Stimulated activated CD8-positive, alpha-beta memory T cell treated with anti-CD3 and anti-CD28 coated beads, Interleukin-12 subunit alpha, Interleukin-12 subunit beta, amount 100 ng/mL, for 1 hour (primary cell): Measurements from ENCODE around the gene LDLRAD4.

Experiments used
- DNase-seq: peaks from one replicate; pipeline ENCODE4 v3.0.0-alpha.2; 2020; ENCODE audit warnings: low read depth

Gene LDLRAD4

GRCh38 chr18:13229001-13229671, 10.6 kb downstream of the LDLRAD4 start:
- no peak for DNase-seq

- DNase-seq = no peak
Measured at GRCh38 chr18:13231151-13231550, 12.6 kb downstream of the LDLRAD4 start.

DNA sequence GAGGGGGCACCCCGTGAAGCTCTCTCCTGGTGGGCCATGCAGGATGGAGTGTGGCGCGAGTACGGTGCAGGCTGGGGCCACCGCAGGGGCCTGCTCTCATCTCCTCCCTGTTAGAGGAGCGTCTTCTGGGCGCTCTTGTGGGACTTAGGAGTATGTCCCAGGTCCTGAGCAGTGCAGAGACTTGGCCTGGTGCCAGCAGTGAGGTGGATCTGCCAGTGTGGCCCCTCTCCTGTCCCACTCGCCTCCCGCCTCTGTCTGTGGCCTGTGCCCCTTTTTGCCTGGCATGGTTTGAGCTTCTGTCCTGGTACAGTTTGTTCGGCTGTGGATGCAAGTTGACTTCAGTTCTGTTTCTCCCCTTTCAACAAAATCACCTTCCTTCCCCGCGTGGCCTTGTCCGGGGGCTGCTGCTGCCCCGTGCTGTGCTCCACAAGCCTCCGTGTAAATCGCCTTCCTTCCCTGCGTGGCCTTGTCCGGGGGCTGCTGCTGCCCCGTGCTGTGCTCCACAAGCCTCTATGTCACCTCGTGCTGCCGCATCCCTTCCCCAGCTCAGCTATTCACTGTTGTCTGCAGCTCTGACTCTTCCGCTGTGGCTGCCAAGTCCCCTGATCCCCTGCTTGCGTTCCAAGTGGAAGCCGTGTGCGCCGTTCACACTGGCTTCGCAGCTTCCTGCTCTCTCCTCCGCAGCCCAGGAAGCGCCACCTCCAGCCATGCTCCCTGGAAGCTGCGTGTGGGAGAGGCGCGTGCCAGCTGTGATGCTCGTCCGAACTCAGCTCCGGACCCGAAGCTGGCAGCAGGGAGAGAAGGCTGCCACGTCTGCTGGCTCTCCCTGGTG, 13.7 kb downstream of the LDLRAD4 start:
- no peak for DNase-seq

- no peak for DNase-seq
Measured at GRCh38 chr18:13232971-13233786, 14.6 kb downstream of the LDLRAD4 start.

DNA sequence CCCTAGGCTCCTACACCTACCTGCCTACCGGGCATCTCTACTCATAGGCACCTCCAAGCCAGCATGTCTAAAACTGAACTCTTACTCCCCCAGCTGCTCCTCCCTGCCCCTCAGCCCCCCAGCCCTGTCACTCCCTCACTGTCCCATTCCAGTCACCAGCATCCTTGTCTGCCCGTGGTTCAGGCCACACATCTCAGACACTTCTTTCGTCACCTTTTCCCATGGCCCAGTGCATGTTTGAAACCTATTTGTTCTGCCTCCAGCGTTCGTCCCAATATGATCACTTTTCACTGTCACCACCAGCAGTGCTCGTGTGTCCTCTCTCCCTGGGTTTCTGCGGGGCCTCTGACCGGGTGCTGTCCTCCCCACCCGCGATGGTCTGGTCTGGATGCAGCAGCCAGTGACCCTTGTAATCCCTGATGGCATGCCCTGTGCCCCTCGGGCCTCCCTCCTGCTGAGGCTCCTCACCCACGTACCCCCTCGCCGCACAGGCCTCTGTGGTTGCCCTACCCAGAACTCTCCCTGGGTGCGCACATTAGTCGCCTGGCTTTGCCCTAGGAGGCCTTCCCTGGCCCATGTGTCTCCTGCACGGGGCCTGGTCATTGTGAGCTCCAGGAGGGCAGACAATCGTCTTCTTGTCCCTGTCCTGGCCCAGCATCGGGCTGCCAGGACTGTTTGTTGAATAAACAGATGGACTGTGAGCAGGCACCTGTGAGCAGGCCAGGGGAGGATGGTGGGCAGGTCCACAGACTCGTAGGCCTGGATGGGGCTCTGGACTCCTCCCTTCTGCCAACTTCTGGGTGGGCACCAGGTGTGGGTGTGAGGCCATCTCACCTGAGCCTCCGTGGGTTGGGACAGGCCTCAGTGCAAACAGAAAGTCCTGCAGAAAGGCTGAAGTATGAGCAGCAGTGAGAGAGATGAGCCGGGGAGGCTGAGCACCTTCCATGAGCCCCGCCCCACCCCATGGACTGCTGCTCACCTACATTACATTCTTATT, 15.5 kb downstream of the LDLRAD4 start:
- no peak for DNase-seq

- no peak for DNase-seq
Measured at GRCh38 chr18:13235421-13235831, 16.9 kb downstream of the LDLRAD4 start.

GRCh38 chr18:13235981-13236380, 17.4 kb downstream of the LDLRAD4 start:
- no peak for DNase-seq

DNA sequence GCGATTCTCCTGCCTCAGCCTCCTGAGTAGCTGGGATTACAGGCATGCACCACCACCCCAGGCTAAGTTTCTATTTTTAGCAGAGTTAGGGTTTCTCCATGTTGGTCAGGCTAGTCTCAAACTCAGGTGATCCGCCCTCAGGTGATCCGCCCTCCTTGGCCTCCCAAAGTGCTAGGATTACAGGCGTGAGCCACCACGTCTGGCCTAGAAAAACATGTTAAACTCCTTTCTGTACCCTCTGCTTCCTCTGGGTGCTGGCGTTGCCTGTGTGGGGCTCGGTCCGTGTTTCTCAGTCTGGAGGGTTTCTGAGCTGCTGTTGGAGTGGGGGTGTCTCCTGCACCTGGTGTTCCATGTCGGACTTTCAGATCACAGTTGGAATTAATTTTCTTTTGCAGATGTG, 17.9 kb downstream of the LDLRAD4 start:
- DNase-seq = no peak

GRCh38 chr18:13237073-13237472, 18.5 kb downstream of the LDLRAD4 start:
- no peak for DNase-seq

DNA sequence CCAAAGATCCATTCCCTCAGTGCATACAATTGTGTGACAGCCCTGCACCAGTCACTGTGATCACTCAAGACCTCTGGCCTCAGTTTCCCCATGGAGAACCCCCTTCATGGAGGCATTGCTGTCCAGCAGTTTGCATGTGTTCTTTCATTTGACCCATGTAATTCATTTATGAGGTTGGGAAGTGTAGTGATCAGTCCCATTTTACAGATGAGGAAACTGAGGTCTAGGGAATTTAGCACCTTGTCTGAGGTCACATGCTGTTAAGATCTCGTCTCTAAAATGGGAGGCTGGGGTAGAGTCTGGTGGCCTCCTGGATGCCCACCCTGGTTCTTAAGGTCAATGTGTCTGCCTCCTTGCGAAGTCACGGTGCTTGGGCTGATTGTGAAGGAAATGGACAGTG, 19.1 kb downstream of the LDLRAD4 start:
- no peak for DNase-seq

DNA sequence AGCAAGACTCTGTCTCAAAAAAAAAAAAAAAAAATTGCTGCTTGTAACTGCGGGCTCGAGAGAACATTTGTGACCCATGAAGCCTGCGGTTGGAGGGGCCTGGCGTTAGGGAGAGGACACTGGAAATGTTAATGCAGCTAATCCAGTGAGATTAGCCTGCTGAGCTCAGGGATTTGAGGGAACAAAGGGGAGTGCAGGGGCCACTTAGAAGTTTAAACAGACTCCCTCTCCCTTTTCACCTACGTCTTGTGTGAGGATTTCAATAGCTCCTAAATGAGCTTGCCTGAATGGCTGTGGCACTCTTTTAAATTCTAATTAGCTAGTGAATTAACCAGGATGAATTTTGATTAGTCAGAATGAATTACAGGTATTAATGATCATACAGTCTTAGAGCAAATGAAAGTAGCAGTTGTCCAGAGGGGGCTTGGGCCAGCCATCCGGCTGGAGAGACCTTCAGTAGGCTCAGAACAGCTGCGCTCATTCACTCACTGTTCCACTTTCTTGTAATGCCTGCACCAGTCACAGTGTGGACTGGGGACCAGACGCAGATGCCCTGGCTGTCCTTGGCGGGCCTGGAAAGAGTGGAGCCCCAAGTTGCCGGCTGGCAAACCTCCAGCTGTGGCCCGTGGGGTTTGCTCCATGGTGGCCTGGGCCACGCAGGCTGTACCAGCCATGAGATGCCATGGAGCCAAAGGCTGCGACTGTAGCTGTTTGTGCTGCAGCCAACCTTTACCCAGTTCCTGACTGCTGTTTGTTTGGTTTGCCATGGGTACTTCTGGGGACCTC, 20.8 kb downstream of the LDLRAD4 start:
- DNase-seq = no peak

DNA sequence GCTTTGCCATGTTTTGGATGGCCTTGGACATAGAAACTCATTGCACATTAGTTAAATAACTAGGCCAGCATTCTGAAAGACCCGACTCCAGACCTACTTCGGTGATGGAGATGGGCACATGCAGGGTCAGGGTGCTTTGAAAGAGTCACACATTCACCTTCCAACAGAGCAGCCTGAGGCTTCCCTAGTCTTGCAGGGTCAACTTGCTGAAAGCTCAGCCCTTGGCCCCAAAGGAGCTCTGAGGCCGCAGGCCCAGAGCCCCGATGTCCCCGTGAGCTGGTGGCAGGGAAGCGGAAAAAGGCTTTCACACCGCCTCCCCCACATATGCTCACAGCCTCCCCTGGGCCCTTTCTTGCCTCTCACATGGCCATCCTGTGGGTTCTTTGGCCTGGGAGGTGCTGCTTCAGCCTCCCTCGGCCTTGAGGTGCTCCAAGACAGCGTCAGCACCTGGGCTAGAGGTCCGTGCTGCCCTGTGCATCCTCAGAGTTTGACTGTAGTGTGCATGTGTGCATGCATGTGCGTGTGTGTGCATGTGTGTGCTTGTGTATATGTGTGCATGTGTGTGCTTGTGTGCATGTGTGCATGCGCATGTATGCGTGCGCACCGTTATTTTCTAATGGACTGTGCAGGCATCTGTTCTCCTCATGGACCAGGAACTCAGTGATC, 21.6 kb downstream of the LDLRAD4 start:
- no peak for DNase-seq

- no peak for DNase-seq
Measured at GRCh38 chr18:13241083-13241892, 22.7 kb downstream of the LDLRAD4 start.

DNA sequence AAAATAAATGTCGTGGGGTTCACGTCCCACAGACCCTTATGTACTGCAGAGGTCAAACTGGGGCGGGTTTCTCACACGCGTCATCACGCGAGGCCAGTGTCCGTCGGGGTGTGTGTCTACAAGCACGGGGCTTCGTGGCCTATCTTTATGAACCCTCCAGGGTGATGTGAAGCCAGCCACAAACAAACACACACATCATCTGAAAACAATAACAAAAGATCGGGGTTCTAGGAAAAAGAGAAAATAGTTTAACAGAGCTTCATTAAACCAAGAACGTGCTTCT, 23.3 kb downstream of the LDLRAD4 start:
- no peak for DNase-seq

- no peak for DNase-seq
Measured at GRCh38 chr18:13242797-13243196, 24.2 kb downstream of the LDLRAD4 start.

DNA sequence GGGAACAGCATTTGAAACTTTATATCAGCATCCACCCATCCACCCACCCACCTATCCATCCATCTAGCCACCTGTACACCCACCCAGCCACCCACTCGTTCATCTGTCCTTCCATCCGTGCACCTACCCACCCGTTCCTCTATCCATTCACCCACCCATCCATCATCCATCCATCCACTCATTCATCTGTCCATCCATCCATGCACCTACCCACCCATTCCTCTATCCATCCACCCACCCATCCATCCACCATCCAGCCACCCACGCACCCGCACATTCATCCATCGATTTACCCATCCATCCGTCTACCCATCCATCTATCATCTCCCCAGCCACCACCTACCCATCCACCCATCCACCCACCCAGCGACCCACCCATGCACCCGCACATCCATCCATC, 24.8 kb downstream of the LDLRAD4 start:
- no peak for DNase-seq

- no peak for DNase-seq
Measured at GRCh38 chr18:13244135-13244534, 25.6 kb downstream of the LDLRAD4 start.

GRCh38 chr18:13245481-13246000, 27.0 kb downstream of the LDLRAD4 start:
- no peak for DNase-seq

DNA sequence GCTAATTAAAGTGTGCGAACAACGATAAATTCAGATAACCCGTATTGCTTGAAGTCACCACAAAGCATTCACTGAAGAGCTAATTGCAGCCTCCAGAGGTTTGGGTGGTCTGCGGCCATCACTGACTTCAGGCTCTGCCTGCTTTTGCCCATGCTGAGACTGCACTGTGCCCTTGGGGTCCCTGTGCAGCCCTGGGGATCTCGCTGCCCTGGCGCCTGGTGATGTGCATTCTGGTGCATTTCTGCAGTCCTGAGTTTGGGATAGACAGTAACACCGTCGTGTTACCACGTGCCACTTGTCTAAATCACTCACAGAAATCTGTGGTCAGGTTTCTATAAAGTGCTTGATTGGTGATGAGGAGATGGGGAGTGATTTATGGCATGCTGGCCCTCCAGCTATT, 27.6 kb downstream of the LDLRAD4 start:
- DNase-seq = no peak
